BLaER1 treated with 17β-estradiol and CSF1 and Interleukin-3, amounts not matched to agents 10 nM and 100 nM (cell line): ENCODE data around the gene NEURL1B.
"Not testable (repeated sequence)": the region's sequence is repeated elsewhere in the genome, so short reads cannot be mapped to it uniquely, and the experiment has no call there.

Experiments
- H3K27ac ChIP-seq, 11 experiments: shearing (Covaris generic); formaldehyde crosslinking; 2 replicates each; pipeline ENCODE4 v1.8.1; 2022
- H3K27me3 ChIP-seq, 11 experiments: shearing (Covaris generic); formaldehyde crosslinking; 2 replicates each; pipeline ENCODE4 v1.8.1; 2022
- H3K36me3 ChIP-seq, 11 experiments: shearing (Covaris generic); formaldehyde crosslinking; 2 replicates each; pipeline ENCODE4 v1.8.1; 2022
- H3K4me1 ChIP-seq, 10 experiments: shearing (Covaris generic); formaldehyde crosslinking; 2 replicates each; pipeline ENCODE4 v1.8.1; 2022
- H3K4me2 ChIP-seq, 11 experiments: shearing (Covaris generic); formaldehyde crosslinking; 2 replicates each; pipeline ENCODE4 v1.8.1; 2022
- H3K4me3 ChIP-seq, 10 experiments: shearing (Covaris generic); formaldehyde crosslinking; 2 replicates each; pipeline ENCODE4 v1.8.1; 2022
- H3K9ac ChIP-seq, 11 experiments: shearing (Covaris generic); formaldehyde crosslinking; 2 replicates each; pipeline ENCODE4 v1.8.1; 2022
- H3K9me3 ChIP-seq, 11 experiments: shearing (Covaris generic); formaldehyde crosslinking; replicated peaks in 1 of 11; 2 replicates each; pipeline ENCODE4 v1.8.1; 2022
- H4K20me1 ChIP-seq, 11 experiments: shearing (Covaris generic); formaldehyde crosslinking; 2 replicates each; pipeline ENCODE4 v1.8.1; 2022
- Cebpa-rat ChIP-seq, 11 experiments: shearing (Covaris generic); IDR thresholded peaks; 2 replicates each; pipeline ENCODE4 v1.8.1; 2022

NEURL1B gene

DNA sequence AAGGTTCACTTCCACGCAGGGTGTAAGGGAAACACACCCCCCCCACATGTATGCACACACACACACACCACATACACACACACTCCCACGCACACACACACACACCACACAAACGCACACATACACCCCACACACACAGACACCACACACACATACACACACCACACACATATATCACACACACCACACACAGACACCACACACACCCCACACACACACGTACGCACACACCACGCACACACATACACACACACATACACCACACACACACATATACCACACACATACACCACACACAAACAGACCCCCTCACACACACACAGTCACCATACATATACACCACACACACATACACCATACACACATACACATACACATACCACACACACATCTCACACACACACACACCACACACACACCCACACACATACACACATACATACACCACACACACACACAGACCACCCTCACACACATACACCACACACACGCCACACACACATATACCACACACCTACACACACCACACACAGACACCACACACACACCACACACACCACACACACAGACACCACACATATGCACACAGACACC, 44.3 kb upstream of the NEURL1B start:
- TF ChIP-seq Cebpa-rat (IDR thresholded peaks at IDR 0.05) = no peak
- Histone ChIP-seq H3K4me3 (no peak overlapping the region), H3K9me3 (no peaks in the 10 kb centered on the region), H3K27ac (no peak overlapping the region), H3K27me3 (no peaks in the 10 kb centered on the region), H4K20me1 (no peaks in the 10 kb centered on the region), H3K9ac (no peak overlapping the region), H3K36me3 (no peaks in the 10 kb centered on the region), H3K4me1 (peaks cover 4 to 21% (median 14%) of the 10 kb centered on the region in 10 experiments; a peak in 17 of 20 replicates), H3K4me2 (no peak overlapping the region)

GRCh38 chr5:172597755-172598155, 43.3 kb upstream of the NEURL1B start:
- Histone ChIP-seq H3K27me3 (no peaks in the 10 kb centered on the region), H3K27ac (no peak overlapping the region), H3K9ac (no peak overlapping the region), H4K20me1 (no peaks in the 10 kb centered on the region), H3K36me3 (no peaks in the 10 kb centered on the region), H3K9me3 (no peaks in the 10 kb centered on the region), H3K4me1 (peaks cover 4 to 21% (median 14%) of the 10 kb centered on the region in 10 experiments; a peak in 17 of 20 replicates), H3K4me2 (peak overlapping the region in 2 of 11 experiments; percentile 31 to 41; a peak in 1 of 22 replicates), H3K4me3 (no peak overlapping the region)
- no peak for TF ChIP-seq Cebpa-rat (IDR thresholded peaks at IDR 0.05)

- H3K4me2 ChIP-seq = peak overlapping the region in 7 of 11 experiments; percentile 23 to 51 (median 41); a peak in 10 of 22 replicates
- TF ChIP-seq Cebpa-rat (IDR thresholded peaks at IDR 0.05) = no peak
- no peaks in the 10 kb centered on the region for H4K20me1 ChIP-seq
- H3K27ac ChIP-seq = no peak overlapping the region
- H3K4me3 ChIP-seq = no peak overlapping the region
- no peaks in the 10 kb centered on the region for H3K36me3 ChIP-seq
- no peak overlapping the region for H3K9ac ChIP-seq
- H3K4me1 ChIP-seq = peaks cover 4 to 21% (median 14%) of the 10 kb centered on the region in 10 experiments; a peak in 17 of 20 replicates
- no peaks in the 10 kb centered on the region for H3K27me3 ChIP-seq
- no peaks in the 10 kb centered on the region for H3K9me3 ChIP-seq
Observed at GRCh38 chr5:172598251-172599203, 42.5 kb upstream of the NEURL1B start.

DNA sequence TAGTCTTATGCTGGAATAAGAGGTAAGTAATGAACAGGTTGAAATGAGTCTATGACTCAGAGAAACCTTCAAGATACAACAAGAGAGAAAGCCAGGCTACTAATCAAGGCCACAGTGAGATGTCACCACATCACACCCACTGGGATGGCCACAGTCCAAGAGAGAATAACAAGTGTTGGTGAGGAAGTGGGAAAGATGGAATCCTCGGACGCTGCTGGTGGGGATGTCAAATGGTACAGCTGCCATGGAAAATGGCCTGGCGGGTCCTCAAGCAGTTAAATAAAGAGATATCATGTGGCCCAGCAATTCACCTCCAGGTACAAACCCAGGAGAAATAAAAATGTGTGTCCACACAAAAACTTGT, 41.9 kb upstream of the NEURL1B start:
- Histone ChIP-seq H3K27ac (no peak overlapping the region), H3K4me1 (peaks cover 4 to 17% (median 13%) of the 10 kb centered on the region in 10 experiments; a peak in 17 of 20 replicates), H3K27me3 (no peaks in the 10 kb centered on the region), H4K20me1 (no peaks in the 10 kb centered on the region), H3K4me2 (peak overlapping the region in 7 of 11 experiments; percentile 23 to 51 (median 41); a peak in 6 of 22 replicates), H3K9ac (no peak overlapping the region), H3K36me3 (no peaks in the 10 kb centered on the region), H3K4me3 (no peak overlapping the region), H3K9me3 (no peaks in the 10 kb centered on the region)
- no peak for TF ChIP-seq Cebpa-rat (IDR thresholded peaks at IDR 0.05)

DNA sequence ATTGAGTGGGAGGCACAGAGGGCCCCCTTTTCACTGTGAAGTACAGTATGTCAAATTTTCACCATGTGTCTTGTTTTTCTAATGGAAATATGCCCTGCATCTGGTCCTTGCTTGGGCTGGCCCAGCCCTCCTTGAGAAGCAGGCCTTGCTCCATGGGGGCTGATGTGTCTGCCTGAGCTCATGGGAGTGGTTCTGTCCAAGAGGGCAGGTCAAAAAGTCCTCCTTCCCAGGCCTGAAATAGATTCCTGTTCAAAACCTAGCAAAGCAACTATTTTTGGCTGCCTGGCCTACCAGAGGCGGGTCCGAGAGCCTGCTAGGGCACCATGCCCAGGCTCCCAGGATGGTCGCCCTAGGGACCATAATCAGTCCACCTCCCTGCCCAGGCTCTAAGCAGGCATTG, 40.5 kb upstream of the NEURL1B start:
- Histone ChIP-seq H4K20me1 (no peaks in the 10 kb centered on the region), H3K9me3 (peaks cover 0 to 12% (median 1%) of the 10 kb centered on the region in 11 experiments; a peak in 7 of 22 replicates), H3K4me3 (no peak overlapping the region), H3K9ac (no peak overlapping the region), H3K27ac (no peak overlapping the region), H3K4me1 (peaks cover 0 to 17% (median 12%) of the 10 kb centered on the region in 10 experiments; a peak in 12 of 20 replicates), H3K27me3 (no peaks in the 10 kb centered on the region), H3K4me2 (no peak overlapping the region), H3K36me3 (no peaks in the 10 kb centered on the region)
- TF ChIP-seq Cebpa-rat (IDR thresholded peaks at IDR 0.05) = no peak

- H3K4me2 ChIP-seq, H3K36me3 ChIP-seq, H3K27me3 ChIP-seq, H3K9ac ChIP-seq, H3K4me3 ChIP-seq, H4K20me1 ChIP-seq, H3K27ac ChIP-seq: not testable (repeated sequence)
- Histone ChIP-seq H3K9me3 (peaks cover 0 to 22% (median 9%) of the 10 kb centered on the region in 11 experiments; a peak in 13 of 22 replicates), H3K4me1 (peaks cover 0 to 17% (median 12%) of the 10 kb centered on the region in 10 experiments; a peak in 12 of 20 replicates)
Observed at GRCh38 chr5:172601576-172601975, 39.5 kb upstream of the NEURL1B start.

GRCh38 chr5:172602783-172603231, 38.3 kb upstream of the NEURL1B start:
- Histone ChIP-seq H3K4me1 (peaks cover 0 to 15% (median 12%) of the 10 kb centered on the region in 10 experiments; a peak in 12 of 20 replicates), H3K27ac (no peak overlapping the region), H3K4me2 (no peak overlapping the region), H3K9ac (no peak overlapping the region), H3K27me3 (no peaks in the 10 kb centered on the region), H3K4me3 (no peak overlapping the region), H3K36me3 (no peaks in the 10 kb centered on the region), H3K9me3 (peaks cover 0 to 30% (median 14%) of the 10 kb centered on the region in 11 experiments; a peak in 13 of 22 replicates), H4K20me1 (no peaks in the 10 kb centered on the region)
- no peak for TF ChIP-seq Cebpa-rat (IDR thresholded peaks at IDR 0.05)

GRCh38 chr5:172603251-172603806, 37.7 kb upstream of the NEURL1B start:
- no peak overlapping the region for H3K27ac ChIP-seq
- no peaks in the 10 kb centered on the region for H4K20me1 ChIP-seq
- H3K36me3 ChIP-seq = no peaks in the 10 kb centered on the region
- no peak for TF ChIP-seq Cebpa-rat (IDR thresholded peaks at IDR 0.05)
- no peaks in the 10 kb centered on the region for H3K27me3 ChIP-seq
- peaks cover 0 to 30% (median 14%) of the 10 kb centered on the region in 11 experiments; a peak in 13 of 22 replicates for H3K9me3 ChIP-seq
- H3K4me2 ChIP-seq = no peak overlapping the region
- H3K4me1 ChIP-seq = peaks cover 0 to 9% (median 8%) of the 10 kb centered on the region in 10 experiments; a peak in 12 of 20 replicates
- no peak overlapping the region for H3K4me3 ChIP-seq
- no peak overlapping the region for H3K9ac ChIP-seq

DNA sequence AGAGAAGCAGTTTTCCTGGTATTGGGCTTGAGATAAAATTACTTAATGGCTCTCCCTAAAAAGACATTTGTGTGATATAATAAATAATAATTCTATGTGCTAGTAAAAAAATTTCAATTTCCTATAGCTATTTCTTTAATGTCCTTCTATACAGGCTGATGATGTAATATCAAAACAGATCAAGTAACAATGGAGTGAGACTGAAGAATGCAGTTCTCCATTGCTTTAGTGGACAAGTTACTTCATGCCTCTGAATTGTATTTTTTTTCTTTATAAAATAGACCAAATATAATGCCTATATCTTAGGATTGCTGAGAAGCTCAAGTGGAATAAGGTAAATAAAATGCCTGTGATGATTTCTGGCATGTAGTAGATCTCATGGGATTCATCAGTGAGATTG, 35.6 kb upstream of the NEURL1B start:
- H3K9me3 ChIP-seq = peaks cover 0 to 30% (median 14%) of the 10 kb centered on the region in 11 experiments; a peak in 13 of 22 replicates
- peaks cover 0 to 4% (median 0%) of the 10 kb centered on the region in 10 experiments; a peak in 1 of 20 replicates for H3K4me1 ChIP-seq
- H3K4me2 ChIP-seq = no peak overlapping the region
- H3K9ac ChIP-seq = no peak overlapping the region
- no peaks in the 10 kb centered on the region for H3K36me3 ChIP-seq
- no peaks in the 10 kb centered on the region for H4K20me1 ChIP-seq
- no peak overlapping the region for H3K27ac ChIP-seq
- no peaks in the 10 kb centered on the region for H3K27me3 ChIP-seq
- no peak for TF ChIP-seq Cebpa-rat (IDR thresholded peaks at IDR 0.05)
- H3K4me3 ChIP-seq = no peak overlapping the region
